ENCODE results near the gene PDGFRA.

The PDGFRA gene

DNA sequence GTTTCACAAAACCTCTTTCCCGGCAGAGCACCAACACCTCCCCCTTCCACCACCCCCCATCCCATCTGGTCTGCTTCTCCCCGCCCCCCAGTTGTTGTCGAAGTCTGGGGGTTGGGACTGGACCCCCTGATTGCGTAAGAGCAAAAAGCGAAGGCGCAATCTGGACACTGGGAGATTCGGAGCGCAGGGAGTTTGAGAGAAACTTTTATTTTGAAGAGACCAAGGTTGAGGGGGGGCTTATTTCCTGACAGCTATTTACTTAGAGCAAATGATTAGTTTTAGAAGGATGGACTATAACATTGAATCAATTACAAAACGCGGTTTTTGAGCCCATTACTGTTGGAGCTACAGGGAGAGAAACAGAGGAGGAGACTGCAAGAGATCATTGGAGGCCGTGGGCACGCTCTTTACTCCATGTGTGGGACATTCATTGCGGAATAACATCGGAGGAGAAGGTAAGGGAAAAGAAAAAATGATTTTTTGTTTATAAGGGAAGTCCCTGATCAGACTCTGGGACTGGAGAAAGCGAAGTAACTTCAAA is at the start of gene PDGFRA:
TSS of gene PDGFRA (plus strand) at position 333 of the 541 bp plus-strand sequence. CDS start 29,476 bp downstream, outside the sequence.
- no peak for TF ChIP-seq CTCF (IDR thresholded peaks at IDR 0.05; ENCODE audit: low read depth, low read length)
- peak; percentile 97 for DNase-seq (ENCODE audit: extremely low read depth, low read depth)

DNA sequence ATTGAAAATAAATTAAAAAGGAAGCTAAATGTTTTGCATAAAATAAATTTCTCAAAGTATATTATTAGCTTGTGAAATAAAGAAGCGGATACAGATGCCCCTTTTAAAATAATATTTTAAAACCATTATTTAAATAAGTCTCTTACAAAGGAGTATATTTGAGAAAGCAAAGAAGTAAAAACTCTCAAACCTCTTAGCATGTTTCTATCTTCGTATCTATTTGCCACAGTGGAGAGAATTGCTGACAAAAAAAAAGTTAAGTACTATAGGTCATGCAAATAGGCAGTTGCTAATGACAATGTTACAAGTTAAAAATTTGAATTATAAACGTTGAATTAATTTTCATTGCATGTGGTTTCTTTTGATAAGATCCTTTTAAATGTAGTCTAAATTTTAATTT is 44.5 kb upstream of the PDGFRA start:
- no peak for TF ChIP-seq CTCF (IDR thresholded peaks at IDR 0.05; ENCODE audit: low read depth, low read length)
- DNase-seq (ENCODE audit: extremely low read depth, low read depth) = no peak

DNA sequence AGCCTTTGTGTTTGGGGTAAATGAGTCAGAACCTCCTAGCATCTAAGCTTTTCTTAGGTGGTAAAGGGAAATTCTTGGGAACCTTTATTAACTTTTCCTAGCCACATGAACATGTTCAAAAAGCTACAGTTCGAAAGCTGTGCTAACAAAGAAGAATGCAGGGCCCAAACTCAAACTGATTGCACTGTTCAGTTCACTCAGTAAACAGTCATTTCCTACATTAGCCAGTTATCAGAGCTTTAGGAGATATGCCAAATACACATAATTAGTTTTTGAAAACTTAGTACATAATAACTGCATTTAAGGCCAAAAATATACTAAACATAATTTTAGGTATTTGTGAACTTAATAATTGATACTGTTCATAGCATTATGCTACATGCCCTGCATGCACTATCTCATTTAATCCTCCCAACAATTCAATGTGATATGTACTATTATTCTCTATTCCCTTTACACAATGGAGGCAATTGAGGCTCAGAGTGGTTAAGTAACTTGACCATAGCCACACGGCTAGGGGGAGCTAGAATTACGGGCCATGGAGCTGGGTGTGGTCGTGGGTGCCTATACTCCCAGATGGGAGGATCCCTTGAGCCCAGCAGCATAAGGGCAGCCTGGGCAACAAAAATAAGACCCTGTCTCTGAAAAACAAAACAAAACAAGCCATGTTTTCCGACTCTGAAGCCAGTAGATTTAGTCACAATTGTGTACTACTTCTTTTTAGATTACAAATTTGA is 43.9 kb upstream of the PDGFRA start:
- no peak for DNase-seq (ENCODE audit: extremely low read depth, low read depth)

DNA sequence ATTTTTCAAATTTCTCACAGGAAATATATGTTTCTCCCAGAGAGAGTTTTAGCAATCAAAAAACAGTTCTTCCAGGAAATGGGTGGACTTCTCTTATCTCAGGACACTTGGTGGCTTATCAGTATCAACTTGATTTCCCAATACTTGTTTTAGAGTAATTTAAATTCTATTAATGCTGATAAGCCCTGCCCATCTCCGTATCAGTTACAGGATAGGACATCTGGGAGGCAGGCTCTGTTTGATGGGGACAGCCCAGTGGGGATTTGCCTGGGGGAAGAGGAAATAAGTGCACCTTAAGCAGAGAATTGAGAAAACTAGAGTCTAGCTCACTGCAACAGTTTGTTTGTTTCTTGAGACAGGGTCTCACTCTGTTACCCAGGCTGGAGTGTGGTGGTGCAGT is 43.2 kb upstream of the PDGFRA start:
- no peak for DNase-seq (ENCODE audit: extremely low read depth, low read depth)

More for the DNA sequence above, 43.9 kb upstream of the PDGFRA start:
- no peak for TF ChIP-seq CTCF (IDR thresholded peaks at IDR 0.05; ENCODE audit: low read depth, low read length)

DNA sequence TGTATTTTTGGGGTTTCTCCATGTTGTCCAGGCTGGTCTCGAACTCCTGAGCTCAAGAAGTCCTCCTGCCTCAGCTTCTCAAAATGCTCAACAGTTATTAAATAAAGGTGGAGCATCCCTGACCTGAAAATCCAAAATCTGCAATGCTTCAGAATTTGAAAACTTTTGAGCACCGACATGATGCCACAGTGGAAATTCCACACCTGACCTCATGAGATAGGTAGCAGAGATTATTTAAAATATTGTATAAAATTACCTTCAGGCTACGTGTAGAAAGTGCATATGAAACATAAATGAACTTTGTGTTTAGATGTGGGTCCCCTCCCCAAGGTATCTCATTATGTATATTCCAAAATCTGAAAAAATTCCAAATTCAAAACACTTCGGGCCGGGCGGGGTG is 42.7 kb upstream of the PDGFRA start:
- DNase-seq (ENCODE audit: extremely low read depth, low read depth) = no peak
- TF ChIP-seq CTCF (IDR thresholded peaks at IDR 0.05; ENCODE audit: low read depth, low read length) = no peak

More for the DNA sequence above, 43.2 kb upstream of the PDGFRA start:
- no peak for TF ChIP-seq CTCF (IDR thresholded peaks at IDR 0.05; ENCODE audit: low read depth, low read length)

DNA sequence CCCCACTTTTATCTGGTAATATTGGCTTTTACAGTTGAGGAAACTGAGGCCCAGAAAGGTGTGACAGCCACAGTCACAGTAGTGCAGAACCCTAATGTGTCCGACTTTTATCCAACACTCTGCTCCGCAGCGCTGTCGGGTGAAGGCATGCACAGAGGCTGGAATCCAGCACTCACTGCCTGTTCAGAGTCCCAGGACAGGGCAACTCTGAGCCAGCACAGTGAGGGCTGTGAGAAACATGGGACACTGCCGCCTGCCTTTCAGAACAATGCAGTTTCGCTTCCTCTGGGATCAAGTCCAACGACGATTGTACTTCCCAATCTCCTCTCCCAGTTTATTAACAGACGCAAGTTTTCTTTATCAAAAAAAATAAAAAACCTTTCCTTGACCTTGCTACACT is 41.9 kb upstream of the PDGFRA start:
- no peak for TF ChIP-seq CTCF (IDR thresholded peaks at IDR 0.05; ENCODE audit: low read depth, low read length)
- DNase-seq (ENCODE audit: extremely low read depth, low read depth) = no peak

DNA sequence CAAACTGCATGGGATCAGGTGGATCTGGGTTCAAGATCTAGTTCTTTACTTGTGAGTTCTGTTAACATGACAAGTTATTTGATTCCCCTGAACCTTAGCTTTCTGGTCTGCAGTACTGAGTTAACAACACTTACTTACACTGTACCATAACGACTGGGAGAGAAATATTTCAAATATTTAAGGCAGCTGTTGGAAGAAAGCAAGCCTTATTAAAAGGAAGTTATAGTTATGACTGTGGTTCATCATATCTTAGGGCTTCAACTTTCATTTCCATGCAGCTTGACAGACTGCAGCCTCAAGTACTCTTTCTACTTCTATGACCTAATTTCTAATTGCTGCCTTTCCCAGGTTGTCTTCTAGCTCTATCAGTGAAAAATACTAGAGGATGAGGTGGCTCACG is 40.0 kb upstream of the PDGFRA start:
- DNase-seq (ENCODE audit: extremely low read depth, low read depth) = no peak
- TF ChIP-seq CTCF (IDR thresholded peaks at IDR 0.05; ENCODE audit: low read depth, low read length) = no peak

Measured in AG09319 (cell line).